Mucosa of stomach (tissue), 1 donor: ENCODE measurements around the gene IRF7.

ENCODE experiments used
- H3K27me3 ChIP-seq: one replicate; pipeline ENCODE4 v1.7.0; 2013; ENCODE audit warnings: mild to moderate bottlenecking, low read length; ENCODE audit not compliant: control insufficient read depth, insufficient read depth
- H3K36me3 ChIP-seq: one replicate; pipeline ENCODE4 v1.7.0; 2013; ENCODE audit warnings: low read length; ENCODE audit not compliant: control insufficient read depth, insufficient read depth
- H3K4me1 ChIP-seq: one replicate; pipeline ENCODE4 v1.7.0; 2013; ENCODE audit warnings: mild to moderate bottlenecking, low read length; ENCODE audit not compliant: control insufficient read depth, insufficient read depth
- H3K4me3 ChIP-seq: one replicate; pipeline ENCODE4 v1.7.0; 2013; ENCODE audit warnings: low read length
- H3K9ac ChIP-seq: one replicate; pipeline ENCODE4 v1.7.0; 2013; ENCODE audit warnings: mild to moderate bottlenecking, low read length, moderate library complexity
- H3K9me3 ChIP-seq: one replicate; pipeline ENCODE4 v1.7.0; 2013; ENCODE audit warnings: mild to moderate bottlenecking, low read length, moderate library complexity; ENCODE audit not compliant: control insufficient read depth
- donor health status: Pancreatic carcinoma.

Gene IRF7

DNA sequence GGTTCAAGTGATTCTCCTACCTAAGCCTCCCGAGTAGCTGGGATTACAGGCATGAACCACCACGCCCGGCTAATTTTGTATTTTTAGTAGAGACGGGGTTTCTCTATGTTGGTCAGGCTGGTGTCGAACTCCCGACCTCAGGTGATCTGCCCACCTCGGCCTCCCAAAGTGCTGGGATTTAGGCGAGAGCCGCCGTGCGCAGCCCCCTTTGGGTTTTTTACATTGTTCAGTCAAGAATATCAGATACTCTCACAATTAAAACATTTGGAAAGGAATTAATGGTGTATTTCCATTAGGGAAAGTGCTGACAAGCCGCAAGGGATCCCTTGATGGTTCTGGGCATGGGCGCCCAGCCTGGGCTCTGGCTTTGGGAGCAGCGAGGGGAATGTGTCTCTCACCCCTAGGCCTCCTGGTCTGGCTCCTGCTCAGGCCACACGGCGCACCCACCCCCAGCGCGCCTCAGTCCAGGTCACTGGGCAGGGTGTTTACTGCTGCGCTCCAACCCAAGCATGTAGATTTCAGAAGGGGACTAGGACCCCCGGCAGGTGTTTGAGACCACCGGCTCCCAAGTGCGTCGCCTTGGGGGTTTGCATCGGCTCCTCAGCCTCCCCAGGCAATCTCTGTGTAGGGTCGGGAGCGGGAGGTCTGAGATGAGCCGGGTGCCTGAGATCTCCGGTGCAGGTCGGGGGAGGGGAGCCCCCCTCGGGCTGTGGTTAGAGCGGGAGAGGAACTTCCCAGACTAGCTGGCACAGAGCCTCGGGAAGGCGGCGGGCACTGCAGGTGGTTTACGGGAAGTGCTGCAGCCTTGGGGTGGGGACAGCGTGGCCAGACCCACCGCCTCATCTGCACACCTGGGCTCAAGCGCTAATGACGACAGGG, 809 bp upstream of the IRF7 start:
- peaks cover 40% of the 10 kb centered on the region for H3K4me1 ChIP-seq
- no peak overlapping the region for H3K9ac ChIP-seq

DNA sequence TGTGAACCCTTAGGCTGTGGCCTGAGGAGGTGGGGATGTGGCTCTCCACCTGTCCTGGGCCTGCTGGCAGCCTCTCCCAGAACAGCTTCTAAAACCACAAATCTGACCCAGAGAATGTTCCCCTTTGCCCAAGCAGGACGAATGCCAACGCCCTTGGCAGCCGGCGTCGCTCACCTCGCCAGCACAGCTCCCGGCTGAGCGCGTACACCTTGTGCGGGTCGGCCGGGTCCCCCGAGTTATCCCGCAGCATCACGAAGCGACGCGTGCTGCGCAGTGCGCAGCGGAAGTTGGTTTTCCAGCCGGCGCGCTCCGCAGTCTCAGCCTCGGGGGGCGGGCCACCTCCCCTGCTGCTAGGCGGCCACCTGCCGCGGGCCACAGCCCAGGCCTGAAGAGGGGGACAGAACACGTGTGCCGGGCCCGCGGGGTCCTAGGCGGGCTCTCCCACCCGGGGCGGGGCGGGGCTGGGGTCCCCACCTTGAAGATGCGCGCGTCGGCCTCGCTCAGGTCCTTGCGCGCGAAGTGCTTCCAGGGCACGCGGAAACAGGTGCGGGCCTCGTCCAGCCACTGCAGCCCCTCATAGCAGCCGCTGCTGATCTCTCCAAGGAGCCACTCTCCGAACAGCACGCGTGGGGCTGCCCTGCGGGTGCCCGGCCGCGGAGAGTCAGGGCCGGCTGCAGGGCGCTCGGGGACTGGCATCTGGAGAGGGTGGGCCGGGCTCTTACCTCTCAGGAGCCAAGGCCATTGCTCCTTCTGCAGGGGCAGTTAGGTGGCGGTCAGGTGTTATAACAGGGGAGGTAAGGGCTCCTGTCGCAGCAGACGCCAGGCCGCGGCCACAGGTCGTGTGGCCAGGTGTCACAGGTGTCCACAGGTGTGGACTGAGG, 887 bp downstream of the IRF7 start:
- no peaks in the 10 kb centered on the region for H3K27me3 ChIP-seq
- peaks cover 40% of the 10 kb centered on the region for H3K4me1 ChIP-seq
- H3K9ac ChIP-seq, result peak overlapping the region; percentile 81
- H3K36me3 ChIP-seq, result peaks cover 19% of the 10 kb centered on the region
- peak overlapping the region; percentile 21 for H3K4me3 ChIP-seq
- H3K9me3 ChIP-seq, result no peaks in the 10 kb centered on the region

More for the DNA sequence above, 809 bp upstream of the IRF7 start:
- H3K27me3 ChIP-seq, result no peaks in the 10 kb centered on the region
- no peaks in the 10 kb centered on the region for H3K9me3 ChIP-seq
- H3K4me3 ChIP-seq, result no peak overlapping the region
- H3K36me3 ChIP-seq, result peaks cover 10% of the 10 kb centered on the region

DNA sequence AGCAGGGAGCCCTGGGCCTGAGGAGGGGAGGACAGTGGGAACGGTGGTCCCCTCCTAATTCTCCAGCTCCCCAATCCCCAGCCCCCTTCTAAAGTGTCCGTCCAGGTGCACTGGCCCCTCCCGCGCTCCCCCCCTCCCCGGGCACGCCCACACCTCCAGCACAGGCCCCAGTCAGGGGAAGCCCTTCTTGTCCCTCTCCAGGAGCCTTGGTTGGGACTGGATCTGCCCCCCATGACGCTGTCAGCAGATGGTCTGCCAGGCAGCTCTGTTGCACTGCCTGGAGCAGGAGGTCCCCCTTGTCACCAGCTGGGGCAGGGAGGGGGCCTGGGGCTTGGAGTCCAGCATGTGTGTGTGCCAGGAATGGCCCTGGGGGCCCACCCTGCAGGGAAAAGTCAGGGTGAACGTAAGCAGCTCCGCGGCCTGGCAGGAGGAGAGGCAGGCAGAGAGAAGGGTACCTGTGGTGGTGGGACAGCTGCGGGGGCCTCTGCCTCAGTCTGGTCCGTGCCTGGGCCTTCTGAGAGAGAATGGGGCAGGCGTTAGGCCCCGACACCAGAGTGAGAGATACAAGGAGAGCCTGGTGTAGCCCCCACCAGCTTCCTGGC, 1.6 kb downstream of the IRF7 start:
- H3K9me3 ChIP-seq, result no peaks in the 10 kb centered on the region
- H3K27me3 ChIP-seq, result no peaks in the 10 kb centered on the region
- H3K36me3 ChIP-seq, result peaks cover 22% of the 10 kb centered on the region
- H3K9ac ChIP-seq, result peak overlapping the region; percentile 19
- H3K4me1 ChIP-seq, result peaks cover 40% of the 10 kb centered on the region
- no peak overlapping the region for H3K4me3 ChIP-seq

DNA sequence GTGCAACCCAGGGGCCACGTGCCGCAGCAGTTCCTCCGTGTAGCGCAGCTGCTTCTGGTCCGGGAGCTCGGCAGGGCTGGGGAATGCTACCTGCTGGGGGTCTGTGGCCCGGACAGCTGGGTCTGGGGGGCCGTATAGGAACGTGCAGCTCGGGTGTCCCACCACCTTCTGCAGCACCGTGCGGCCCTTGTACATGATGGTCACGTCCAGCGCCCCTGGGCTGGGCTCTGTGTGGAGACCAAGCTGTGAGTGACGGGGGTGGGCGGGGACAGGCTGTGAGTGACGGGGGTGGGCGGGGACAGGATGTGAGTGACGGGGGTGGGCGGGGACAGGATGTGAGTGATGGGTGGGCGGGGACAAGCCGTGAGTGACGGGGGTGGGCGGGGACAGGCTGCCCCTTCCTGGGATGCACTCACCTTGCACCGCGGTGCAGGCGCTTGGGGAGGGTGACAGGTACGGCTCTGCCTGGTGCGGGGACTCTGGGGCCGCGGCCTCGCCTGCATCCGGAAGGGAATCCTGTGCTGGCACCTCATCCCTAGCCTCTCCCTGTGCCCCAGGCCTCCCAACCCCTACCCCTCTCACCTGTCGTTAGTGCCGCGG, 2.3 kb downstream of the IRF7 start:
- Histone ChIP-seq H3K9ac (no peak overlapping the region), H3K9me3 (no peaks in the 10 kb centered on the region), H3K4me3 (no peak overlapping the region), H3K27me3 (no peaks in the 10 kb centered on the region), H3K4me1 (peaks cover 40% of the 10 kb centered on the region), H3K36me3 (peaks cover 22% of the 10 kb centered on the region)

DNA sequence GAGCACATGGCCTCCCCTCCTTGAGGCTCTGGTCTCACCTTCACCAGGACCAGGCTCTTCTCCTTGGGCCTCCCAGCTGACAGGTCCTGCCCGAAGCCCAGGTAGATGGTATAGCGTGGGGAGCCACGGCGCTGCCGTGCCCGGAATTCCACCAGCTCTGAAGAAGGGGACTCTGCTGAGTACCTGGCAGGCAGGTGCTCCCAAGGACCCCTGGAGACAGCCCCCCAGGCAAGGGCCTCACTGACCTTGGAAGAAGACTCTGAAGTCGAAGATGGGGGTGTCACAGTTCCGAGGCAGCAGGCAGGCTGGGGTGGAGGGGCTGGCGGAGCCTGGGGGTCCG, 2.8 kb downstream of the IRF7 start:
- Histone ChIP-seq H3K9ac (no peak overlapping the region), H3K27me3 (no peaks in the 10 kb centered on the region), H3K4me3 (no peak overlapping the region), H3K36me3 (peaks cover 22% of the 10 kb centered on the region), H3K9me3 (no peaks in the 10 kb centered on the region), H3K4me1 (peaks cover 40% of the 10 kb centered on the region)

DNA sequence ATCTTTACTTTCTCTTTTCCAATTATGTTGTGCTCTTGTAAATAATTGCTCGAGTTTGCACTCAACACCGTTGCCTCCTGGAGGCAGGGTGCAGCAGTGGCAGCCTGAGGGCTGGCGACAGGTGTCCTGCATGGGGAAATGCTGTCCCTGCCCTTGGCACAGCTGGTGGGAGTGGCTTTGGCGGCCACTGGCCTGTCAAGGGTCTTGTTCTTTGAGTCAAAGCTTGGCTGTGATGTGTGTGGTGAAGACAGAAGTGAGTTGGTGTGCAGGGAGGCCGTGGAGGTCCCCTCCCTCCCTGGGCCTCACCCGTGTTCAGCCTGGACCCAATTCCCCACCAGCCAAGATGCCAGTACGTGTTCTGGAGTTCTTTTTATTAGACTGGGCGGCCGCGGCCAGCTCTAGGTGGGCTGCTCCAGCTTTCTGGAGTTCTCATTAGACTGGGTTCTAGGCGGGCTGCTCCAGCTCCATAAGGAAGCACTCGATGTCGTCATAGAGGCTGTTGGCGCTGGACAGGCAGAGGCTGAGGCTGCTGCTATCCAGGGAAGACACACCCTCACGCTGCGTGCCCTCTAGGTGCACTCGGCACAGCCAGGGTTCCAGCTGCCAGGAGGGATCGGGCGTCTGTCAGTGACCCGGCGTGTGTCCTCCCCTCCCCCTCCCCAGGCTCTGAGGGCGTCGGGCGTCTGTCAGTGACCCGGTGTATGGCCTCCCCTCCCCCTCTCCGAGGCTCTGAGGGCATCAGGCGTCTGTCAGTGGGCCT, 3.4 kb downstream of the IRF7 start:
- Histone ChIP-seq H3K4me3 (no peak overlapping the region), H3K9ac (no peak overlapping the region), H3K4me1 (peaks cover 40% of the 10 kb centered on the region), H3K36me3 (peaks cover 22% of the 10 kb centered on the region), H3K9me3 (no peaks in the 10 kb centered on the region), H3K27me3 (no peaks in the 10 kb centered on the region)

DNA sequence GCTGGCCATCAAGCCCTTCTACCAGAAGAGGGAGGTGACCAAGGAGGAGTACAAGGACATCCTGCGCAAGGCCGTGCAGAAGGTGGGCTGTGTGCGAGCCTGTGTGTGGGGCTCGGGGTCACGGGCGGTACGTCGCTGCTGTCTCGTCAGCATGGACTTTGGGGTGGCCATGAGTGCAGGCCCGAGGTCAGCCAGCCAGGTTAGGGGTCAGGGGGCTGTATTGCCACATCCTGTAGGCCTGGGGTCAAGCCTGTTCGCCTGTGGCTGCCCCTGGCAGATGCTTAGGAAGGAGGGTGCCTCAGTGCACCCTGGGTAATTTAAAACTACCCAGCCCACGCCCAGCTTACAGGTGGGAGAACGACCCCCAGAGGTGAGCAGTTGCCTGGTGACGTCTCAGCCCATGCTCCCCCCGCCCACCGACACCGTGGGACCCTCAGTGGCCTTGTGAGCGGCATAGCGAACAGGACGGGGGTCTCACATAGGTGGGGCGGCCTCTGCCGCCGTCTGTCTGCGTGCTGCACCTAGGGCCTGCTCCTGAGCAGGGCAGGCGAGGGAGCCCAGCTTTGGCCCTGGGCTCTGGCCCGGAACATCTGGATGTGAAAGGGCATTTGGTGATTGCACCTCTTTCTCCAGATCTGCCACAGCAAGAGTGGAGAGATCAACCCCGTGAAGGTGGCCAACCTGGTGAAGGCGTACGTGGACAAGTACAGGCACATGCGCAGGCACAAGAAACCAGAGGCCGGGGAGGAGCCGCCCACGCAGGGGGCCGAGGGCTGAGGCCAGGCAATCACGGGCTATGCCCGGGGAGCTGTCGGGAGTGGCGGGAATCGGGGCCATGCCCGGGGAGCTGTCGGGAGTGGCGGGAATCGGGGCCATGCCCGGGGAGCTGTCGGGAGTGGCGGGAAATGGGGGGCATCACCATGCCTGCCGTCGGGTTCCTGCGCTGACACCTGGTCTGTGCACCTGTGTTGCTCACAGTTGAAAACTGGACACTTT, 4.5 kb downstream of the IRF7 start:
- Histone ChIP-seq H3K27me3 (no peaks in the 10 kb centered on the region), H3K9ac (no peak overlapping the region), H3K9me3 (no peaks in the 10 kb centered on the region), H3K4me1 (peaks cover 39% of the 10 kb centered on the region), H3K4me3 (no peak overlapping the region), H3K36me3 (peaks cover 22% of the 10 kb centered on the region)

DNA sequence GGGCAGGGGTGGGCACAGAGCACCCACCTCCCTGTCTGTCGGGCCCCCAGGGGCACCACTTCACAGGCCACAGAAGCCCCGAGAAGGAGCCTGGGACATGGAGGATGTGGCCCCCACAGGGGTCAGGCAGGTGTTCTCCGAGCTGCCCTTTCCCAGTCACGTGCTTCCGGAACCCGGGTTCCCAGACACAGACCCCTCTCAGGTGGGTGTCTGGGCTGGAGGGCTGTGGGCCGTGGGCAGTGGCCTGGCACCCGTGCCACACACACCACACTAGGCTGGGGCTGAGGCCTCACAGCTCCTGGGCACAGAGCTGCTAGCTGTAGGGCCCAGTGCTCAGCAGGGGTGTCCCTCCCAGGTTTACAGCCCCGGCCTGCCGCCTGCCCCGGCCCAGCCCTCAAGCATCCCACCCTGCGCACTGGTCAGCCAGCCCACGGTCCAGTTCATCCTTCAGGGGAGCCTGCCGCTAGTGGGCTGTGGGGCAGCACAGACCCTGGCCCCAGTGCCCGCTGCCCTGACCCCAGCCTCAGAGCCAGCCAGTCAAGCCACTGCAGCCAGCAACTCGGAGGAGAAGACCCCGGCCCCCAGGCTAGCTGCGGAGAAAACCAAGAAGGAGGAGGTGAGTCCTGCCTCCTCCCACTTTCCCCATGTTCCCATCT, 5.5 kb downstream of the IRF7 start:
- H3K9me3 ChIP-seq, result no peaks in the 10 kb centered on the region
- H3K4me3 ChIP-seq, result no peak overlapping the region
- no peaks in the 10 kb centered on the region for H3K27me3 ChIP-seq
- H3K36me3 ChIP-seq, result peaks cover 24% of the 10 kb centered on the region
- H3K4me1 ChIP-seq, result peaks cover 35% of the 10 kb centered on the region
- no peak overlapping the region for H3K9ac ChIP-seq

DNA sequence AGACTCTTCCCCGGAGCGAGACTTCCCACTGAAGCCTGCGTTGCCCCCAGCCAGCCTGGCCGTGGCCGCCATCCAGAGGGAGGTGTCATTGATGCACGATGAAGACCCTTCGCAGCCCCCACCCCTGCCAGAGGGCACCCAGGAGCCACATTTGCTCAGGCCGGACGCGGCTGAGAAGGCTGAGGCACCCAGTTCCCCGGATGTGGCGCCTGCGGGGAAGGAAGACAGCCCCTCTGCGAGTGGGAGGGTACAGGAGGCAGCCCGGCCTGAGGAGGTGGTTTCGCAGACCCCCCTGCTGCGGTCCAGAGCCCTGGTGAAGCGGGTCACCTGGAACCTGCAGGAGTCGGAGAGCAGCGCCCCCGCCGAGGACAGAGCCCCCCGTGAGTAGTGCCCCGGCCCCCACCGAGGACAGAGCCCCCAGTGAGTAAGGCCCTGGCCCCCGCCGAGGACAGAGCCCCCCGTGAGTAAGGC, 6.4 kb downstream of the IRF7 start:
- H3K9ac ChIP-seq, result no peak overlapping the region
- H3K4me3 ChIP-seq, result no peak overlapping the region
- no peaks in the 10 kb centered on the region for H3K9me3 ChIP-seq
- H3K27me3 ChIP-seq, result no peaks in the 10 kb centered on the region
- H3K4me1 ChIP-seq, result peaks cover 27% of the 10 kb centered on the region
- peaks cover 30% of the 10 kb centered on the region for H3K36me3 ChIP-seq

DNA sequence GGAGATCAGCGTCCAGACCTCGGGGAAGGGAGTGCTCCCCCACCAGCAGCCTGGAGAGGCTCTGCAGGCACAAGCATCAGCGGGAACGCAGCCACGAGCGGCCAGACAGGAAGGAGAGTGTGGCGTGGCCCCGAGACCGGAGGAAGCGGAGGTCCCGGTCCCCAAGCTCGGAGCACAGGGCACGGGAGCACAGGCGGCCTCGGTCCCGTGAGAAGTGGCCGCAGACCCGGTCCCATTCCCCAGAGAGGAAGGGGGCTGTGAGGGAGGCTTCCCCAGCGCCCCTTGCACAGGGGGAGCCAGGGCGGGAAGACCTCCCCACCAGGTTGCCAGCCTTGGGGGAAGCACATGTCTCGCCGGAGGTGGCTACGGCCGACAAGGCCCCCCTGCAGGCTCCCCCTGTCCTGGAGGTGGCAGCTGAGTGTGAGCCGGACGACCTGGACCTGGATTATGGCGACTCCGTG, 6.9 kb downstream of the IRF7 start:
- Histone ChIP-seq H3K9me3 (no peaks in the 10 kb centered on the region), H3K36me3 (peaks cover 30% of the 10 kb centered on the region), H3K4me1 (peaks cover 21% of the 10 kb centered on the region), H3K27me3 (no peaks in the 10 kb centered on the region), H3K4me3 (no peak overlapping the region), H3K9ac (no peak overlapping the region)
